Thoracic aorta (tissue), 2 donors: Measurements from ENCODE around the gene PHLDB2. TPM values are rescaled to one million over a fixed set of nuclear protein-coding genes. Genes with fewer than 3 reads are reported as not detected.

Experiments
- ATAC-seq: fragments of 150-250 bp; one replicate; pipeline ENCODE4 v1.8.0; 2017; ENCODE audit warnings: low read depth; ENCODE audit not compliant: insufficient number of reproducible peaks, low FRiP score
- DNase-seq: peaks from one replicate; pipeline ENCODE4 v3.0.0-alpha.2; 2020; ENCODE audit warnings: low spot score
- H3K27ac ChIP-seq, 2 donors: fragments of 200-600 bp; sonication (generic); 1 replicate in 1 of 2; 2 replicates in 1 of 2; pipeline ENCODE4 v1.5.1; 2016; ENCODE audit warnings: mild to moderate bottlenecking in 2 of 2, moderate library complexity in 2 of 2
- H3K27me3 ChIP-seq: fragments of 200-600 bp; sonication (generic); replicated peaks from 2 replicates; pipeline ENCODE4 v1.6.0; 2016; ENCODE audit warnings: mild to moderate bottlenecking; ENCODE audit not compliant: insufficient read depth
- H3K36me3 ChIP-seq: fragments of 200-600 bp; sonication (generic); one replicate; pipeline ENCODE4 v1.5.1; 2016
- H3K4me1 ChIP-seq, 2 donors: fragments of 200-600 bp; sonication (generic); 1 replicate in 1 of 2; 2 replicates in 1 of 2; pipeline versions ENCODE4 v1.5.1 to v1.6.0; 2016; ENCODE audit warnings: low read depth in 2 of 2, mild to moderate bottlenecking in 1 of 2; ENCODE audit not compliant: control insufficient read depth in 1 of 2
- H3K4me3 ChIP-seq: fragments of 200-600 bp; sonication (generic); 2 replicates; pipeline ENCODE4 v1.5.1; 2016; ENCODE audit warnings: mild to moderate bottlenecking
- H3K9me3 ChIP-seq: fragments of 200-600 bp; sonication (generic); 2 replicates; pipeline ENCODE4 v1.5.1; 2016
- CTCF ChIP-seq: fragments of 200-600 bp; sonication (generic); IDR thresholded peaks from one replicate; pipeline ENCODE4 v1.5.1; 2019; ENCODE audit warnings: antibody characterized with exemption
- total RNA-seq, 2 donors: library from RNA; depleted of rRNA; stranded (reverse); fragments of >200 nt; gene quantifications; one replicate each; pipeline versions ENCODE4 v1.1.0 to v1.2.3, GENCODE V29; 2016

The PHLDB2 gene
- total RNA-seq, 2 donors from 2014 or later = 99.0 to 140 TPM

GRCh38 chr3:111924283-111924682, 65.2 kb downstream of the PHLDB2 start:
- no peak for TF ChIP-seq CTCF
- Histone ChIP-seq H3K9me3 (no peaks in the 10 kb centered on the region), H3K4me3 (no peak overlapping the region), H3K27me3 (no peaks in the 10 kb centered on the region), H3K27ac (peak overlapping the region; percentile 65 to 75), H3K36me3 (peaks cover 2% of the 10 kb centered on the region), H3K4me1 (peaks cover 14 to 46% of the 10 kb centered on the region in 2 donors)
- DNase-seq (peak; percentile 59), ATAC-seq (peak; percentile 90)

- peaks cover 11 to 31% of the 10 kb centered on the region in 2 donors for H3K4me1 ChIP-seq
- H3K9me3 ChIP-seq = no peaks in the 10 kb centered on the region
- H3K36me3 ChIP-seq = no peaks in the 10 kb centered on the region
- H3K4me3 ChIP-seq = no peak overlapping the region
- H3K27me3 ChIP-seq = no peaks in the 10 kb centered on the region
- ATAC-seq (no peak), DNase-seq (no peak)
- no peak for TF ChIP-seq CTCF
- H3K27ac ChIP-seq = no peak overlapping the region
These were observed 67.2 kb downstream of the PHLDB2 start for GRCh38 chr3:111926266-111926676.

- no peak overlapping the region for H3K27ac ChIP-seq
- H3K36me3 ChIP-seq = no peaks in the 10 kb centered on the region
- no peaks in the 10 kb centered on the region for H3K27me3 ChIP-seq
- ATAC-seq (no peak), DNase-seq (no peak)
- no peak for TF ChIP-seq CTCF
- H3K4me1 ChIP-seq = peaks cover 16 to 42% of the 10 kb centered on the region in 2 donors
- no peak overlapping the region for H3K4me3 ChIP-seq
- H3K9me3 ChIP-seq = no peaks in the 10 kb centered on the region
These were observed 69.5 kb downstream of the PHLDB2 start for GRCh38 chr3:111928613-111929012.

- ATAC-seq = no peak
- Histone ChIP-seq H3K27ac (no peak overlapping the region), H3K4me3 (no peak overlapping the region), H3K9me3 (no peaks in the 10 kb centered on the region), H3K4me1 (peaks cover 14 to 42% of the 10 kb centered on the region in 2 donors), H3K36me3 (no peaks in the 10 kb centered on the region), H3K27me3 (no peaks in the 10 kb centered on the region)
- DNase-seq = no peak
- TF ChIP-seq CTCF = no peak
These were observed 70.4 kb downstream of the PHLDB2 start for GRCh38 chr3:111929484-111929883.

- DNase-seq = no peak
- Histone ChIP-seq H3K4me3 (no peak overlapping the region), H3K27me3 (no peaks in the 10 kb centered on the region), H3K27ac (peak overlapping the region in 1 of 2 donors; percentile 20), H3K4me1 (peaks cover 25 to 56% of the 10 kb centered on the region in 2 donors), H3K9me3 (no peaks in the 10 kb centered on the region), H3K36me3 (no peaks in the 10 kb centered on the region)
- ATAC-seq = no peak
- no peak for TF ChIP-seq CTCF
These were observed 73.9 kb downstream of the PHLDB2 start for GRCh38 chr3:111932946-111933345.
